HuH-7.5 (cell line): ENCODE results near the gene ACTN1.
"Not testable (repeated sequence)": the region's sequence is repeated elsewhere in the genome, so short reads cannot be mapped to it uniquely, and the experiment has no call there.

ENCODE experiments used
- DNase-seq: peaks from one replicate; pipeline ENCODE4 v3.0.0; 2011; ENCODE audit warnings: low spot score

ACTN1 gene

GRCh38 chr14:68979021-68979721 is at the start of gene ACTN1:
ACTN1 (minus strand) TSS chr14:68979302; CDS start chr14:68979056, 246 bp downstream.
- DNase-seq, result peak; percentile 93

- no peak for DNase-seq
Measured at GRCh38 chr14:69027242-69027913, 48.3 kb upstream of the ACTN1 start.

GRCh38 chr14:69023035-69023434 is 43.9 kb upstream of the ACTN1 start:
- no peak for DNase-seq

- DNase-seq, result not testable (repeated sequence)
Measured at GRCh38 chr14:69022093-69022492, 43.0 kb upstream of the ACTN1 start.

- DNase-seq, result no peak
Measured at GRCh38 chr14:69017706-69018105, 38.6 kb upstream of the ACTN1 start.

- no peak for DNase-seq
Measured at GRCh38 chr14:69014829-69015259, 35.7 kb upstream of the ACTN1 start.

GRCh38 chr14:69013943-69014782 is 35.1 kb upstream of the ACTN1 start:
- peak; percentile 39 for DNase-seq

- no peak for DNase-seq
Measured at GRCh38 chr14:69012256-69012953, 33.3 kb upstream of the ACTN1 start.

- DNase-seq, result no peak
Measured at GRCh38 chr14:69010648-69011047, 31.5 kb upstream of the ACTN1 start.

GRCh38 chr14:69008421-69008884 is 29.4 kb upstream of the ACTN1 start:
- no peak for DNase-seq

GRCh38 chr14:69006346-69006745 is 27.2 kb upstream of the ACTN1 start:
- no peak for DNase-seq

GRCh38 chr14:69005432-69006148 is 26.5 kb upstream of the ACTN1 start:
- DNase-seq, result no peak

- DNase-seq, result no peak
Measured at GRCh38 chr14:69004731-69005431, 25.8 kb upstream of the ACTN1 start.

GRCh38 chr14:69003626-69004025 is 24.5 kb upstream of the ACTN1 start:
- DNase-seq, result no peak

GRCh38 chr14:69002069-69002468 is 23.0 kb upstream of the ACTN1 start:
- DNase-seq, result peak; percentile 57

GRCh38 chr14:69001375-69001774 is 22.3 kb upstream of the ACTN1 start:
- DNase-seq, result no peak

GRCh38 chr14:68998062-68998461 is 19.0 kb upstream of the ACTN1 start:
- no peak for DNase-seq

GRCh38 chr14:68995731-68996130 is 16.6 kb upstream of the ACTN1 start:
- no peak for DNase-seq

- no peak for DNase-seq
Measured at GRCh38 chr14:68994056-68994455, 15.0 kb upstream of the ACTN1 start.

GRCh38 chr14:68987653-68988036 is 8.5 kb upstream of the ACTN1 start:
- peak; percentile 26 for DNase-seq
